A673 (cell line): ENCODE data around the gene PDGFD. TPM values are rescaled to one million over a fixed set of nuclear protein-coding genes. Genes with fewer than 3 reads are reported as not detected.

Experiments
- BruUV-seq: library from RNA; stranded (reverse); fragments of 400-500 nt; replicated peaks from 2 replicates; lab custom pipeline; 2021; lab: Mats Ljungman, UMichigan
- CTCF ChIA-PET: fragments of 300-600 bp; sonication (Branson Sonifier 250); formaldehyde crosslinking; loops from one replicate; lab custom pipeline; 2022; ENCODE audit warnings: antibody characterized with exemption; lab: Charles Lee
- POLR2A ChIA-PET: fragments of 300-600 bp; sonication (Branson Sonifier 250); formaldehyde crosslinking; loops from one replicate; lab custom pipeline; 2022; ENCODE audit warnings: antibody characterized with exemption; ENCODE audit not compliant: low non-redundant PET; lab: Charles Lee
- DNase-seq: peaks from one replicate; pipeline ENCODE4 v3.0.0-alpha.2; 2015; ENCODE audit warnings: low spot score
- H3K27ac ChIP-seq: fragments of 200-600 bp; sonication (generic); 2 replicates; pipeline ENCODE4 v1.5.1; 2016; ENCODE audit warnings: mixed run types, low read depth, mild to moderate bottlenecking, mixed read lengths, antibody characterized with exemption, low read length; ENCODE audit not compliant: poor library complexity, severe bottlenecking
- H3K27me3 ChIP-seq: fragments of 200-600 bp; sonication (generic); replicated peaks from 2 replicates; pipeline ENCODE4 v1.6.1; 2017; ENCODE audit warnings: mixed run types, low read depth, mild to moderate bottlenecking, mixed read lengths, antibody characterized with exemption, low read length; ENCODE audit not compliant: insufficient read depth, poor library complexity
- H3K36me3 ChIP-seq: fragments of 200-600 bp; sonication (generic); 2 replicates; pipeline ENCODE4 v1.6.1; 2016; ENCODE audit warnings: mixed run types, mild to moderate bottlenecking, mixed read lengths, antibody characterized with exemption, low read length; ENCODE audit not compliant: insufficient read depth, poor library complexity, severe bottlenecking
- H3K4me1 ChIP-seq: fragments of 200-600 bp; sonication (generic); 2 replicates; pipeline ENCODE4 v1.6.1; 2017; ENCODE audit warnings: mixed run types, mild to moderate bottlenecking, mixed read lengths, antibody characterized with exemption, low read length; ENCODE audit not compliant: insufficient read depth, poor library complexity, severe bottlenecking
- H3K4me3 ChIP-seq: fragments of 200-600 bp; sonication (generic); 2 replicates; pipeline ENCODE4 v1.5.1; 2016; ENCODE audit warnings: low read depth, mixed run types, mild to moderate bottlenecking, mixed read lengths, low read length; ENCODE audit not compliant: poor library complexity, severe bottlenecking
- H3K9me3 ChIP-seq: fragments of 200-600 bp; sonication (generic); 2 replicates; pipeline ENCODE4 v1.6.1; 2016; ENCODE audit warnings: mixed run types, low read depth, mild to moderate bottlenecking, mixed read lengths, antibody characterized with exemption, low read length; ENCODE audit not compliant: poor library complexity, severe bottlenecking
- EZH2 ChIP-seq: fragments of 200-600 bp; sonication (generic); IDR thresholded peaks from 2 replicates; pipeline ENCODE4 v1.6.1; 2017; ENCODE audit warnings: borderline replicate concordance, low read depth, mild to moderate bottlenecking, mixed read lengths, antibody characterized with exemption, low read length; ENCODE audit not compliant: poor library complexity, severe bottlenecking
- intact Hi-C: fragments of 100-400 bp; cut with micrococcal nuclease; formaldehyde crosslinking; loops from one replicate; pipeline ENCODE4 v1.10.0; 2022; ENCODE audit not compliant: unreplicated experiment
- total RNA-seq: library from RNA; stranded (reverse); gene quantifications from 2 replicates; pipeline ENCODE4 v1.2.3, GENCODE V29; 2021
- TF ChIP-seq, protein P1 (sequence below): fragments of 300-800, 200-600 bp; sonication (generic); conservative IDR thresholded peaks from 2 replicates; pipeline ENCODE4 v1.5.1; 2017; ENCODE audit warnings: low read depth, mild to moderate bottlenecking, antibody characterized with exemption, low read length, moderate library complexity, mixed read lengths

Gene PDGFD
- total RNA-seq, 1 experiment from 2014 or later: 6.1 TPM

DNA sequence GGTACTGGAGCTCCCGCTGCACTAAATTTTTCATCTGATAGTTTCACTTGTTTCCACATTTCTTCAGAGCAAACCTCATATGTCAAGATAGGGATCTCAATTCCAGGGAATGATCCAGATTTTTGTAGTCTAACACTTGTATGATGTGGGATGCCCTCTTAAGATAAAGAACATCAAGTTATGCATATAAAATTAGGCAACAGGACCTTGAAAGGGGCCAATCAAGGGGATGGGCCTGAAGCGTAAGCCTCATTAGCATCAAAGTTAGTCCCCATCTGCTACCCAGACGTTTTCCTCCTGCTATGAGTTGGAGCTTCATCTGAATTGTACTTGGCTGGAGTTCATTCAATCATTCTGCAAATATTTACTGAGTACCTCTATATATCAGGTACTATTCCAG lies 17.5 kb downstream of the PDGFD start:
- no peaks in the 10 kb centered on the region for H3K36me3 ChIP-seq
- no peak overlapping the region for H3K4me3 ChIP-seq
- DNase-seq: no peak
- H3K27ac ChIP-seq: no peak overlapping the region
- H3K9me3 ChIP-seq: no peaks in the 10 kb centered on the region
- no TSS peak for BruUV-seq
- no peaks in the 10 kb centered on the region for H3K27me3 ChIP-seq
- intact Hi-C loops: no loop called here
- ChIA-PET CTCF (no interaction called here), POLR2A (no interaction called here)
- no peaks in the 10 kb centered on the region for H3K4me1 ChIP-seq
- TF ChIP-seq, protein P1, sequence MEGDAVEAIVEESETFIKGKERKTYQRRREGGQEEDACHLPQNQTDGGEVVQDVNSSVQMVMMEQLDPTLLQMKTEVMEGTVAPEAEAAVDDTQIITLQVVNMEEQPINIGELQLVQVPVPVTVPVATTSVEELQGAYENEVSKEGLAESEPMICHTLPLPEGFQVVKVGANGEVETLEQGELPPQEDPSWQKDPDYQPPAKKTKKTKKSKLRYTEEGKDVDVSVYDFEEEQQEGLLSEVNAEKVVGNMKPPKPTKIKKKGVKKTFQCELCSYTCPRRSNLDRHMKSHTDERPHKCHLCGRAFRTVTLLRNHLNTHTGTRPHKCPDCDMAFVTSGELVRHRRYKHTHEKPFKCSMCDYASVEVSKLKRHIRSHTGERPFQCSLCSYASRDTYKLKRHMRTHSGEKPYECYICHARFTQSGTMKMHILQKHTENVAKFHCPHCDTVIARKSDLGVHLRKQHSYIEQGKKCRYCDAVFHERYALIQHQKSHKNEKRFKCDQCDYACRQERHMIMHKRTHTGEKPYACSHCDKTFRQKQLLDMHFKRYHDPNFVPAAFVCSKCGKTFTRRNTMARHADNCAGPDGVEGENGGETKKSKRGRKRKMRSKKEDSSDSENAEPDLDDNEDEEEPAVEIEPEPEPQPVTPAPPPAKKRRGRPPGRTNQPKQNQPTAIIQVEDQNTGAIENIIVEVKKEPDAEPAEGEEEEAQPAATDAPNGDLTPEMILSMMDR: no peak

GRCh38 chr11:104145062-104145461 lies 18.9 kb downstream of the PDGFD start:
- no TSS peak for BruUV-seq
- Histone ChIP-seq H3K27me3 (no peaks in the 10 kb centered on the region), H3K4me1 (no peaks in the 10 kb centered on the region), H3K9me3 (no peaks in the 10 kb centered on the region), H3K27ac (no peak overlapping the region), H3K4me3 (no peak overlapping the region), H3K36me3 (no peaks in the 10 kb centered on the region)
- no peak for TF ChIP-seq EZH2
- TF ChIP-seq, protein P1: no peak
- intact Hi-C loops: no loop called here
- CTCF ChIA-PET: no interaction called here
- POLR2A ChIA-PET: no interaction called here
- DNase-seq: no peak

GRCh38 chr11:104142698-104143097 lies 21.2 kb downstream of the PDGFD start:
- Histone ChIP-seq H3K27me3 (no peaks in the 10 kb centered on the region), H3K4me1 (no peaks in the 10 kb centered on the region), H3K27ac (no peak overlapping the region), H3K36me3 (no peaks in the 10 kb centered on the region), H3K9me3 (no peaks in the 10 kb centered on the region), H3K4me3 (no peak overlapping the region)
- ChIA-PET POLR2A (no interaction called here), CTCF (no interaction called here)
- no TSS peak for BruUV-seq
- no peak for TF ChIP-seq EZH2
- TF ChIP-seq, protein P1: no peak
- no peak for DNase-seq
- intact Hi-C loops: no loop called here
